Naive thymus-derived CD4-positive, alpha-beta T cell (primary cell): Measurements from ENCODE around the gene JAKMIP1. TPM values are rescaled to one million over a fixed set of nuclear protein-coding genes. Genes with fewer than 3 reads are reported as not detected.

Experiments
- ATAC-seq: fragments of 150-1000 bp; cut with Tn5 transposase; 2 replicates; pipeline ENCODE4 v1.10.0; 2021; ENCODE audit warnings: mild to moderate bottlenecking, moderate library complexity
- CTCF ChIA-PET: fragments of 350-600 bp; sonication (Branson Sonifier 250); formaldehyde crosslinking; loops from one replicate; lab custom pipeline; 2021; ENCODE audit warnings: antibody characterized with exemption; lab: Charles Lee
- POLR2A ChIA-PET: fragments of 350-600 bp; sonication (Branson Sonifier 250); formaldehyde crosslinking; loops from one replicate; lab custom pipeline; 2021; ENCODE audit warnings: antibody characterized with exemption, inconsistent platforms; lab: Charles Lee
- DNase-seq, 9 donors: peaks; one replicate each; pipeline versions ENCODE4 v3.0.0 to v3.0.0-alpha.2; 2020 to 2022; ENCODE audit warnings: mixed read lengths in 1 of 9
- H3K27ac ChIP-seq: one replicate; pipeline ENCODE4 v1.7.0; 2013; ENCODE audit warnings: mild to moderate bottlenecking, low read depth, low read length, moderate library complexity
- H3K27me3 ChIP-seq, 2 donors: one replicate each; pipeline ENCODE4 v1.7.0; 2013; ENCODE audit warnings: low read length in 2 of 2, mild to moderate bottlenecking in 2 of 2, moderate library complexity in 2 of 2; ENCODE audit not compliant: control insufficient read depth in 2 of 2, insufficient read depth in 2 of 2
- H3K36me3 ChIP-seq, 3 experiments: 1 replicate in 2 of 3; 2 replicates in 1 of 3; pipeline ENCODE4 v1.7.0; 2013; ENCODE audit warnings: low read length in 3 of 3, mild to moderate bottlenecking in 3 of 3, moderate library complexity in 1 of 3; ENCODE audit not compliant: insufficient read depth in 3 of 3, control insufficient read depth in 2 of 3
- H3K4me1 ChIP-seq, 2 donors: one replicate each; pipeline ENCODE4 v1.7.0; 2013; ENCODE audit warnings: low read length in 2 of 2, mild to moderate bottlenecking in 2 of 2, moderate library complexity in 1 of 2; ENCODE audit not compliant: control insufficient read depth in 2 of 2, insufficient read depth in 2 of 2
- H3K4me3 ChIP-seq: 2 replicates; pipeline ENCODE4 v1.7.0; 2013; ENCODE audit warnings: mild to moderate bottlenecking, low read length
- H3K9me3 ChIP-seq, 3 experiments: 1 replicate in 2 of 3; 2 replicates in 1 of 3; pipeline ENCODE4 v1.7.0; 2013; ENCODE audit warnings: low read length in 3 of 3; ENCODE audit not compliant: control insufficient read depth in 2 of 3
- H3K27ac Mint-ChIP-seq, 9 donors: one replicate each; pipeline ENCODE4 v1.8.0; 2020 to 2022; ENCODE audit warnings: mixed read lengths in 9 of 9, mild to moderate bottlenecking in 8 of 9, moderate library complexity in 5 of 9, inconsistent platforms in 2 of 9
- H3K27me3 Mint-ChIP-seq, 5 donors: one replicate each; pipeline ENCODE4 v1.8.0; 2021 to 2022; ENCODE audit warnings: mixed read lengths in 5 of 5, mild to moderate bottlenecking in 1 of 5
- H3K36me3 Mint-ChIP-seq, 5 donors: one replicate each; pipeline ENCODE4 v1.8.0; 2020 to 2022; ENCODE audit warnings: mixed read lengths in 5 of 5, mild to moderate bottlenecking in 3 of 5, inconsistent platforms in 1 of 5
- H3K4me1 Mint-ChIP-seq, 7 donors: one replicate each; pipeline ENCODE4 v1.8.0; 2020 to 2022; ENCODE audit warnings: mixed read lengths in 7 of 7, mild to moderate bottlenecking in 3 of 7, inconsistent platforms in 1 of 7
- H3K4me3 Mint-ChIP-seq, 10 donors: one replicate each; pipeline ENCODE4 v1.8.0; 2020 to 2022; ENCODE audit warnings: mild to moderate bottlenecking in 10 of 10, mixed read lengths in 10 of 10, moderate library complexity in 6 of 10, inconsistent platforms in 2 of 10
- H3K9me3 Mint-ChIP-seq, 11 donors: one replicate each; pipeline ENCODE4 v1.8.0; 2020 to 2022; ENCODE audit warnings: mixed read lengths in 11 of 11, mild to moderate bottlenecking in 4 of 11, inconsistent platforms in 1 of 11, moderate library complexity in 1 of 11
- intact Hi-C, 2 donors: fragments of 100-400 bp; cut with micrococcal nuclease; formaldehyde crosslinking; loops; one replicate each; pipeline ENCODE4 v1.15.1; 2023
- polyA plus RNA-seq, 2 donors: library from polyadenylated mRNA; unstranded; fragments of 300-500 nt; fragmentation: Illumina TruSeq; gene quantifications; one replicate each; pipeline ENCODE4 v1.2.3, GENCODE V29; 2021
- total RNA-seq, 6 experiments: library from RNA in 5 of 6; stranded (reverse) in 5 of 6; gene quantifications; 1 replicate in 5 of 6; 2 replicates in 1 of 6; pipeline ENCODE4 v1.2.3 and lab custom pipeline; 2021 to 2026

Gene JAKMIP1
- total and polyA plus RNA-seq, 7 experiments from 2014 or later, result 0.21 to 15.3 (median 2.4) TPM; not detected in 3

DNA sequence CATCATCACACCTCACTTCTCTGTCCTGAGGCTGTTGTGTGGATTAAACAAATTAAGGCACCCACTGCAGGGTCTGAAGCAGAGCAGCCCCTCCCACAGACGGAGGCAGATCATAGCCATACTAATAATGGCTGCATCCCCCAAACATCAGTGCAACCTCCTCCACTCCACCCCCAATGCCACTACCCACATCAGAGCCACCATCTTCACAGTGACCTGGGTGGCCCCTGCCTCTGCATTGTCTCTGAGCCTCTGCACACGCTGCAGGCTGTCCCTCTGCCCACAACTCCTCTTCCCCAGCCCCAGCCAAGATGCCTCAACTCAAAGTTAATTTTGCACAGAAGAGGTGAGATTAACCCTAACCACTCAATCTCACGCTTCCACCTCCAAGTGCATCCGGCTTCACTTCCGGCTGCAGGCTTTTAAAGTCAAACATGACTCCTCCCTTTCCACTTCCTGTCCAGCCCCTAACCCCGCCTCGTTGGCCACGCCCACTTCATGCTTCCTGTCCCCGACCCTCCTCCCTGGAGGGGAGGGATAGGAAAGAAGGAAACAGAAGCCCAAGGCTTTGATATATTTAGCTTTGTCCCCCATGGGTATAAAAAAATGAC is 22.7 kb downstream of the JAKMIP1 start:
- Mint-ChIP-seq H3K27ac (peak overlapping the region in 2 of 9 donors; percentile 19 to 96), H3K9me3 (peaks cover 2 to 41% (median 15%) of the 10 kb centered on the region in 11 donors), H3K4me1 (peaks cover 0 to 69% (median 10%) of the 10 kb centered on the region in 7 donors), H3K27me3 (peaks cover 0 to 37% (median 9%) of the 10 kb centered on the region in 5 donors), H3K4me3 (peak overlapping the region in 2 of 10 donors; percentile 55 to 70), H3K36me3 (peaks cover 0 to 57% (median 9%) of the 10 kb centered on the region in 5 donors)
- Histone ChIP-seq H3K27ac (no peak overlapping the region), H3K36me3 (no peaks in the 10 kb centered on the region), H3K4me3 (no peak overlapping the region), H3K27me3 (no peaks in the 10 kb centered on the region), H3K9me3 (peaks cover 0 to 14% (median 6%) of the 10 kb centered on the region in 3 experiments), H3K4me1 (peaks cover 0 to 63% of the 10 kb centered on the region in 2 donors)
- ChIA-PET CTCF (no interaction called here), POLR2A (no interaction called here)
- ATAC-seq (peak; percentile 52), DNase-seq (peak in 2 of 9 donors; percentile 22 to 37)
- intact Hi-C loops, result no loop called here

DNA sequence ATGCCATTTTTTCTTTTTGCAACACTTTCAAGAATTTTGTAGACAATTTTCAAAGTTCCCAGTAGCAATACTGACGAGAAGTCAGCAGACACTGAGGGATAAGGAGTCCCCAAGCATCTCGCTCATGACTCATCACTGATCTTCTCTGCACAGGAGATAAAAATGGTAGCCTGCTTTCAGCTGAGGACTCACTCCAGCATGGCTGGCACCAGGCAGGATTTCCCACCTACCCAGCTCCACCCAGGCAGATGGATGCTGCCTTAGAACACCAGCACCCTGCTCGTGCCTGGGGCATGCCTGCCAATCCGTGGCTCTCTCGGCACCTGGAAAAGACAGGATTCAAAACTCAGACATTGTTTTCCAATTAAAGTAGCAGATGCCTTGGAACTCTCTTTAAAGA is 24.9 kb downstream of the JAKMIP1 start:
- Mint-ChIP-seq H3K27ac (no peak overlapping the region), H3K9me3 (peaks cover 6 to 34% (median 13%) of the 10 kb centered on the region in 11 donors), H3K27me3 (peaks cover 0 to 22% (median 9%) of the 10 kb centered on the region in 5 donors), H3K4me3 (no peak overlapping the region), H3K4me1 (peaks cover 0 to 58% (median 9%) of the 10 kb centered on the region in 7 donors), H3K36me3 (peaks cover 0 to 69% (median 8%) of the 10 kb centered on the region in 5 donors)
- DNase-seq (no peak), ATAC-seq (no peak)
- H3K4me3 ChIP-seq, result no peak overlapping the region
- H3K27me3 ChIP-seq, result no peaks in the 10 kb centered on the region
- ChIA-PET POLR2A (no interaction called here), CTCF (no interaction called here)
- H3K36me3 ChIP-seq, result no peaks in the 10 kb centered on the region
- no peak overlapping the region for H3K27ac ChIP-seq
- peaks cover 0 to 49% of the 10 kb centered on the region in 2 donors for H3K4me1 ChIP-seq
- intact Hi-C loops, result no loop called here
- peaks cover 0 to 9% (median 6%) of the 10 kb centered on the region in 3 experiments for H3K9me3 ChIP-seq

DNA sequence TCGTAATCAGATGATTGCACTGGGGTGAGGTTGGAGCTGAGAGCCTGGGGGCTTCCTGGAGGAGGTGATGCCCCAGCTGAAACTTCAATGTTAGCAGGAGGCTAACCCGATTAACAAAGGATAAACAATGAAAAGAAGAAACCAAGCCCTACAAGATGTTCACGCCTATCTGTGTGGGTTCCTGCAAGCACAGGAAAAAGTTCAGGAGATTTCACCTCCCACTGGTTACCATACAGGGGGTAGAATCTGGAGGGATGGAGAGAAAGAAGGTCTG is 27.5 kb downstream of the JAKMIP1 start:
- intact Hi-C loops, result no loop called here
- H3K9me3 Mint-ChIP-seq, result peaks cover 0 to 28% (median 4%) of the 10 kb centered on the region in 11 donors
- peaks cover 0 to 12% (median 0%) of the 10 kb centered on the region in 5 donors for H3K27me3 Mint-ChIP-seq
- peaks cover 0 to 24% of the 10 kb centered on the region in 2 donors for H3K4me1 ChIP-seq
- H3K4me1 Mint-ChIP-seq, result peaks cover 0 to 51% (median 4%) of the 10 kb centered on the region in 7 donors
- ChIA-PET POLR2A (no interaction called here), CTCF (no interaction called here)
- H3K36me3 Mint-ChIP-seq, result peaks cover 0 to 63% (median 0%) of the 10 kb centered on the region in 5 donors
- H3K27ac ChIP-seq, result no peak overlapping the region
- peak overlapping the region in 1 of 9 donors; percentile 50 for H3K27ac Mint-ChIP-seq
- no peak for DNase-seq
- peaks cover 0 to 3% (median 0%) of the 10 kb centered on the region in 3 experiments for H3K9me3 ChIP-seq
- H3K36me3 ChIP-seq, result no peaks in the 10 kb centered on the region
- ATAC-seq, result no peak
- H3K27me3 ChIP-seq, result no peaks in the 10 kb centered on the region
- no peak overlapping the region for H3K4me3 ChIP-seq
- peak overlapping the region in 1 of 10 donors; percentile 56 for H3K4me3 Mint-ChIP-seq

DNA sequence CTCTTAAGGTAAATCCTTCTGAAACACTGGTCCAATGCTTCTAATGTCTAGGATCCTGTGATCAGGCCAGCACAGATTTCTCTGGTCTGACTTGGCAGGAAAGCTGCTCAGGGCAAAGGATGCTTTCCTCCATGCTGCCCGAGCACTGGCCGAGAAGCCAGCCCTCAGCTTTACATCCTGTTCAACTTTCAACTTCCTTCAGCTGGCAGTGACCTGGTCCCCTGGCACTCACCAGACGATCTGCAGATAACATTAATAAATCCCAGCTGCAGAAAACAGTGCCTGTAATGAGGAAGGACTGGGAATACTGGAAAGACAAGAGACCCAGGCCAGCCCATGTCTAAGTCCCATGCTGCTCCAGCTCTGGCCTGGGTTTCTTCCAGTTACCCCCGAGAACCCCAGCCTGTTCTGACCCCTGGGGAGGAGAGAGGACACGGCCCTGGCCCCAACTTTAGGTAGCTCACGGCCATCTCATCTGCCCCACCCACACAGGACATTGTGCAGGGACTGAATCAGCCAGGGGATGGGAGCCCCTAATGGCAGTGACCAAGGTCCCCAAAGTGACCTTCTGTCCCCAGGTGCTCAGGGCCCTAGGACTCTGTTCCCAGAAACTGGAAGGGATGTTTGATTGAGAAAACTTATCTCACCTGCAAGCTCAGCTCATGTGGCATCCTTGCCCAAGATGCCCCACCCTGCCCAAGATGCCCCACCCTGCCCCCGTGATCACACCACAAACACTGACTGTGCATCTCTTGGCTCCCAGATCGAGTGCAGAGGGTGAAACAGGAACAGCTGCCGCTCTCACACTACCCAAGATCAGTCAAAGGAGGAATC is 28.0 kb downstream of the JAKMIP1 start:
- ATAC-seq, result no peak
- no peak for DNase-seq
- Mint-ChIP-seq H3K4me3 (peak overlapping the region in 1 of 10 donors; percentile 56), H3K36me3 (peaks cover 0 to 60% (median 0%) of the 10 kb centered on the region in 5 donors), H3K4me1 (peaks cover 0 to 51% (median 0%) of the 10 kb centered on the region in 7 donors), H3K27me3 (peaks cover 0 to 12% (median 0%) of the 10 kb centered on the region in 5 donors), H3K27ac (peak overlapping the region in 1 of 9 donors; percentile 50), H3K9me3 (peaks cover 0 to 23% (median 2%) of the 10 kb centered on the region in 11 donors)
- ChIA-PET POLR2A (no interaction called here), CTCF (no interaction called here)
- H3K27ac ChIP-seq, result no peak overlapping the region
- no peaks in the 10 kb centered on the region for H3K9me3 ChIP-seq
- no peaks in the 10 kb centered on the region for H3K36me3 ChIP-seq
- H3K4me3 ChIP-seq, result no peak overlapping the region
- H3K27me3 ChIP-seq, result no peaks in the 10 kb centered on the region
- peaks cover 0 to 18% of the 10 kb centered on the region in 2 donors for H3K4me1 ChIP-seq
- intact Hi-C loops, result no loop called here

DNA sequence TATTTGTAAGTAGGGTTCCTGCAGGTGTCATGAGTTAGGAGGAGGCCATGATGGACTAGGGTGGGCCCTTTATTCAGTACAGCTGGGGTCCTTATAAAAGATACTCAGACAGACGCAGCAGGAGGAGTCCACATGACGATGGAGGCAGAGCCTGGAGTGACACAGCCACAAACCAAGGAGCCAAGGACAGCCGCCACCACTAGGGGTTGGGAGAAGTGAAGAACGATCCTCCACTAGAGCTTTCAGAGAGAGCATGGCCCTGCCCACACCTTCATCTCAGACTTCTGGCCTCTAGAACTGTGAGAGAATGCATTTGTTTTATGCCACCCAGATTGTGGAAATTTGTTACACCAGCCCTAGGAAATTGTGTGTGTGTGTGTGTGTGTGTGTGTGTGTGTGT is 31.1 kb downstream of the JAKMIP1 start:
- CTCF ChIA-PET, result no interaction called here
- Histone ChIP-seq H3K4me1 (peaks cover 0 to 14% of the 10 kb centered on the region in 2 donors), H3K27me3 (no peaks in the 10 kb centered on the region), H3K9me3 (no peaks in the 10 kb centered on the region), H3K4me3 (no peak overlapping the region), H3K36me3 (no peaks in the 10 kb centered on the region), H3K27ac (no peak overlapping the region)
- no peak overlapping the region for H3K27ac Mint-ChIP-seq
- H3K4me3 Mint-ChIP-seq, result no peak overlapping the region
- peaks cover 0 to 61% (median 0%) of the 10 kb centered on the region in 5 donors for H3K36me3 Mint-ChIP-seq
- H3K27me3 Mint-ChIP-seq, result peaks cover 0 to 13% (median 0%) of the 10 kb centered on the region in 5 donors
- peaks cover 0 to 24% (median 3%) of the 10 kb centered on the region in 11 donors for H3K9me3 Mint-ChIP-seq
- POLR2A ChIA-PET, result no interaction called here
- ATAC-seq (no peak), DNase-seq (no peak)
- H3K4me1 Mint-ChIP-seq, result peaks cover 0 to 49% (median 0%) of the 10 kb centered on the region in 7 donors
- intact Hi-C loops, result no loop called here

DNA sequence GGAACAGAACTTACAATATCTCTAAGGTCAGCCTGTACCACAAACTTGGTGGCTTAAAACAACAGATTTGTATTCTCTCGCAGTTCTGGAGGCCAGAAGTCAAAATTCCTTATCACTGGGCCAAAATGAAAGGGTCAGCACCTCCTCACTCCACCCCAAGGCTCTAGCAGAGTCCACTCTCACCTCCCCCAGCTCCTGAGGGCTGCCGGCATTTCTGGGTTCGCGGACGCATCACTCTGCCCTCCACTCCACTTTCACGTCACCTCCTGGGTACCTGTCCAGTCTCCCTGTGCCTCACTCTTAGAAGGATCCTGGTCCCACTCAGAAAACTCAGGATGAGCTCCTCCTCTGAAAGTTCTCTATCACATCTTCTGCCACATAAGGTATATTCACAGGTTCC is 34.6 kb downstream of the JAKMIP1 start:
- Histone ChIP-seq H3K27ac (no peak overlapping the region), H3K4me3 (no peak overlapping the region), H3K9me3 (no peaks in the 10 kb centered on the region), H3K36me3 (no peaks in the 10 kb centered on the region), H3K27me3 (no peaks in the 10 kb centered on the region), H3K4me1 (no peaks in the 10 kb centered on the region)
- CTCF ChIA-PET, result no interaction called here
- peaks cover 0 to 51% (median 0%) of the 10 kb centered on the region in 5 donors for H3K36me3 Mint-ChIP-seq
- peaks cover 0 to 14% (median 0%) of the 10 kb centered on the region in 5 donors for H3K27me3 Mint-ChIP-seq
- POLR2A ChIA-PET, result no interaction called here
- H3K4me1 Mint-ChIP-seq, result peaks cover 0 to 41% (median 0%) of the 10 kb centered on the region in 7 donors
- ATAC-seq (no peak), DNase-seq (no peak)
- no peak overlapping the region for H3K27ac Mint-ChIP-seq
- H3K9me3 Mint-ChIP-seq, result peaks cover 0 to 21% (median 2%) of the 10 kb centered on the region in 11 donors
- H3K4me3 Mint-ChIP-seq, result no peak overlapping the region
- intact Hi-C loops, result no loop called here
